Osteocyte (in vitro differentiated cells): Measurements from ENCODE around the gene SECISBP2. TPM values are rescaled to one million over a fixed set of nuclear protein-coding genes. Genes with fewer than 3 reads are reported as not detected.
"Not testable (repeated sequence)": the region's sequence is repeated elsewhere in the genome, so short reads cannot be mapped to it uniquely, and the experiment has no call there.

Source experiments
- DNase-seq: peaks from one replicate; pipeline ENCODE4 v3.0.0; 2021; ENCODE audit warnings: mixed read lengths; ENCODE audit not compliant: unreplicated experiment; ENCODE audit errors: extremely low spot score
- H3K27ac Mint-ChIP-seq: one replicate; pipeline ENCODE4 v1.8.0; 2021; ENCODE audit warnings: mild to moderate bottlenecking, mixed read lengths; ENCODE audit not compliant: unreplicated experiment
- H3K27me3 Mint-ChIP-seq: one replicate; pipeline ENCODE4 v1.8.0; 2021; ENCODE audit warnings: mixed read lengths; ENCODE audit not compliant: unreplicated experiment
- H3K36me3 Mint-ChIP-seq: one replicate; pipeline ENCODE4 v1.8.0; 2021; ENCODE audit warnings: mixed read lengths; ENCODE audit not compliant: unreplicated experiment
- H3K4me1 Mint-ChIP-seq: one replicate; pipeline ENCODE4 v1.8.0; 2021; ENCODE audit warnings: mixed read lengths; ENCODE audit not compliant: unreplicated experiment
- H3K4me3 Mint-ChIP-seq: one replicate; pipeline ENCODE4 v1.8.0; 2021; ENCODE audit warnings: mild to moderate bottlenecking, moderate library complexity, mixed read lengths; ENCODE audit not compliant: unreplicated experiment
- H3K9me3 Mint-ChIP-seq: one replicate; pipeline ENCODE4 v1.8.0; 2021; ENCODE audit warnings: mixed read lengths; ENCODE audit not compliant: unreplicated experiment
- CTCF ChIP-seq: fragments of 200-600 bp; sonication (generic); IDR thresholded peaks from 2 replicates; pipeline ENCODE4 v1.5.0; 2021; ENCODE audit warnings: antibody characterized with exemption, mild to moderate bottlenecking, moderate library complexity
- total RNA-seq: library from RNA; stranded (reverse); gene quantifications from 2 replicates; pipeline ENCODE4 v1.2.1, GENCODE V29; 2021

The SECISBP2 gene
- total RNA-seq, 1 donor from 2014 or later: 31.5 TPM

GRCh38 chr9:89342213-89342612 is 23.9 kb downstream of the SECISBP2 start:
- no peak overlapping the region for H3K27ac Mint-ChIP-seq

GRCh38 chr9:89342948-89343347 is 24.6 kb downstream of the SECISBP2 start:
- no peak for DNase-seq
- peaks cover 76% of the 10 kb centered on the region for H3K36me3 Mint-ChIP-seq
- no peak overlapping the region for H3K4me3 Mint-ChIP-seq
- no peaks in the 10 kb centered on the region for H3K27me3 Mint-ChIP-seq
- TF ChIP-seq CTCF: no peak
- H3K27ac Mint-ChIP-seq: no peak overlapping the region
- H3K9me3 Mint-ChIP-seq: no peaks in the 10 kb centered on the region
- H3K4me1 Mint-ChIP-seq: no peaks in the 10 kb centered on the region

More at GRCh38 chr9:89342213-89342612, 23.9 kb downstream of the SECISBP2 start:
- no peak for TF ChIP-seq CTCF
- H3K36me3 Mint-ChIP-seq: peaks cover 77% of the 10 kb centered on the region
- H3K9me3 Mint-ChIP-seq: no peaks in the 10 kb centered on the region
- no peak for DNase-seq
- H3K27me3 Mint-ChIP-seq: no peaks in the 10 kb centered on the region
- no peaks in the 10 kb centered on the region for H3K4me1 Mint-ChIP-seq
- H3K4me3 Mint-ChIP-seq: no peak overlapping the region

GRCh38 chr9:89343812-89344211 is 25.5 kb downstream of the SECISBP2 start:
- H3K9me3 Mint-ChIP-seq, H3K27me3 Mint-ChIP-seq, H3K4me3 Mint-ChIP-seq, DNase-seq, H3K27ac Mint-ChIP-seq, H3K4me1 Mint-ChIP-seq: not testable (repeated sequence)
- H3K36me3 Mint-ChIP-seq: peaks cover 76% of the 10 kb centered on the region

- TF ChIP-seq CTCF: no peak
- Mint-ChIP-seq H3K9me3 (no peaks in the 10 kb centered on the region), H3K4me3 (no peak overlapping the region), H3K36me3 (peaks cover 88% of the 10 kb centered on the region), H3K27me3 (no peaks in the 10 kb centered on the region), H3K4me1 (no peaks in the 10 kb centered on the region), H3K27ac (no peak overlapping the region)
- DNase-seq: no peak
Measured at GRCh38 chr9:89345476-89345875, 27.2 kb downstream of the SECISBP2 start.

- no peak for DNase-seq
- TF ChIP-seq CTCF: no peak
- no peaks in the 10 kb centered on the region for H3K4me1 Mint-ChIP-seq
- no peaks in the 10 kb centered on the region for H3K27me3 Mint-ChIP-seq
- no peaks in the 10 kb centered on the region for H3K9me3 Mint-ChIP-seq
- peaks cover 84% of the 10 kb centered on the region for H3K36me3 Mint-ChIP-seq
- no peak overlapping the region for H3K27ac Mint-ChIP-seq
- H3K4me3 Mint-ChIP-seq: no peak overlapping the region
Measured at GRCh38 chr9:89346696-89347095, 28.4 kb downstream of the SECISBP2 start.

- Mint-ChIP-seq H3K27ac (no peak overlapping the region), H3K36me3 (peaks cover 82% of the 10 kb centered on the region), H3K4me1 (no peaks in the 10 kb centered on the region), H3K27me3 (no peaks in the 10 kb centered on the region), H3K4me3 (no peak overlapping the region), H3K9me3 (no peaks in the 10 kb centered on the region)
- DNase-seq: no peak
- TF ChIP-seq CTCF: no peak
Measured at GRCh38 chr9:89347651-89348050, 29.4 kb downstream of the SECISBP2 start.
